ENCODE measurements around the gene RGL1.

DNA sequence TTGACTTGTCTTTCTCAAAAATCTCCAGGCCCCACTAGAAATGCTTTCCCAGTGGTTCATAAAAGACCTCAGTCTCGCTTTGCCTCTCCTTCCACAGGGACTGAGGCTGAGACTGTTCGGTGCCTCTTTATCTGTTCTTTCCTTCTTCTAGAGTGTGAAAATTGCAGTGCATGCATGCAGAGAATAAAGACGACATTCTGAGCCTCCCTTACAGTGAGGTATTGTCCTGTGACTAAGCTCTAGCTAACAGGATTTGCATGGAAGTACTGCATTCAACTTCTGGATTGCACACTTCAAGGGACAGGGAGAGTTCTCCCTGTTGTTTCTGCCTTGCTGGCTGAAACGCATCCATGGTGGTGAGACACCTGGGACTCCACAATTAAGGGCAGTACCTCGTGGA, 163.5 kb downstream of the RGL1 start:
- TF ChIP-seq, protein P1, sequence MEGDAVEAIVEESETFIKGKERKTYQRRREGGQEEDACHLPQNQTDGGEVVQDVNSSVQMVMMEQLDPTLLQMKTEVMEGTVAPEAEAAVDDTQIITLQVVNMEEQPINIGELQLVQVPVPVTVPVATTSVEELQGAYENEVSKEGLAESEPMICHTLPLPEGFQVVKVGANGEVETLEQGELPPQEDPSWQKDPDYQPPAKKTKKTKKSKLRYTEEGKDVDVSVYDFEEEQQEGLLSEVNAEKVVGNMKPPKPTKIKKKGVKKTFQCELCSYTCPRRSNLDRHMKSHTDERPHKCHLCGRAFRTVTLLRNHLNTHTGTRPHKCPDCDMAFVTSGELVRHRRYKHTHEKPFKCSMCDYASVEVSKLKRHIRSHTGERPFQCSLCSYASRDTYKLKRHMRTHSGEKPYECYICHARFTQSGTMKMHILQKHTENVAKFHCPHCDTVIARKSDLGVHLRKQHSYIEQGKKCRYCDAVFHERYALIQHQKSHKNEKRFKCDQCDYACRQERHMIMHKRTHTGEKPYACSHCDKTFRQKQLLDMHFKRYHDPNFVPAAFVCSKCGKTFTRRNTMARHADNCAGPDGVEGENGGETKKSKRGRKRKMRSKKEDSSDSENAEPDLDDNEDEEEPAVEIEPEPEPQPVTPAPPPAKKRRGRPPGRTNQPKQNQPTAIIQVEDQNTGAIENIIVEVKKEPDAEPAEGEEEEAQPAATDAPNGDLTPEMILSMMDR (conservative IDR thresholded peaks at IDR 0.05; ENCODE audit: low read depth, low read length), result no peak
- TF ChIP-seq EZH2phosphoT487 (IDR thresholded peaks at IDR 0.05; ENCODE audit: borderline replicate concordance, low read length) (no peak), EZH2 (IDR thresholded peaks at IDR 0.05; ENCODE audit: low read length, unreplicated experiment) (no peak)

Data from PC-3 (cell line).